ENCODE data around the gene P4HB. TPM values are rescaled to one million over a fixed set of nuclear protein-coding genes. Genes with fewer than 3 reads are reported as not detected.
A peak's percentile ranks its signal among the peaks of the same experiment; 100 is the strongest.

Gene P4HB
- total RNA-seq, 2 donors from 2014 or later = 506 to 602 TPM

- Mint-ChIP-seq H3K4me1 (peaks cover 12% of the 10 kb centered on the region), H3K36me3 (ENCODE audit: low read depth) (peaks cover 98% of the 10 kb centered on the region), H3K27ac (peak overlapping the region; percentile 69), H3K27me3 (no peaks in the 10 kb centered on the region), H3K9me3 (no peaks in the 10 kb centered on the region), H3K4me3 (no peak overlapping the region)
- ATAC-seq (replicated peaks) = no peak
These were observed 25.1 kb upstream of the P4HB start for GRCh38 chr17:81885454-81885853.

GRCh38 chr17:81884968-81885367 is 24.6 kb upstream of the P4HB start:
- H3K36me3 Mint-ChIP-seq (ENCODE audit: low read depth) = peaks cover 98% of the 10 kb centered on the region
- H3K27ac Mint-ChIP-seq = no peak overlapping the region
- no peaks in the 10 kb centered on the region for H3K27me3 Mint-ChIP-seq
- peaks cover 12% of the 10 kb centered on the region for H3K4me1 Mint-ChIP-seq
- no peaks in the 10 kb centered on the region for H3K9me3 Mint-ChIP-seq
- H3K4me3 Mint-ChIP-seq = no peak overlapping the region
- no peak for ATAC-seq (replicated peaks)

- H3K27ac Mint-ChIP-seq = no peak overlapping the region
- H3K4me3 Mint-ChIP-seq = no peak overlapping the region
- peaks cover 12% of the 10 kb centered on the region for H3K4me1 Mint-ChIP-seq
- H3K36me3 Mint-ChIP-seq (ENCODE audit: low read depth) = peaks cover 98% of the 10 kb centered on the region
- no peaks in the 10 kb centered on the region for H3K9me3 Mint-ChIP-seq
- no peaks in the 10 kb centered on the region for H3K27me3 Mint-ChIP-seq
- ATAC-seq (replicated peaks) = no peak
These were observed 24.2 kb upstream of the P4HB start for GRCh38 chr17:81884520-81884919.

- Mint-ChIP-seq H3K4me3 (no peak overlapping the region), H3K36me3 (ENCODE audit: low read depth) (peaks cover 67% of the 10 kb centered on the region), H3K4me1 (no peaks in the 10 kb centered on the region), H3K9me3 (no peaks in the 10 kb centered on the region), H3K27ac (no peak overlapping the region), H3K27me3 (no peaks in the 10 kb centered on the region)
- no peak for ATAC-seq (replicated peaks)
These were observed 18.8 kb upstream of the P4HB start for GRCh38 chr17:81879121-81879520.

GRCh38 chr17:81878294-81878693 is 18.0 kb upstream of the P4HB start:
- H3K27ac Mint-ChIP-seq = no peak overlapping the region
- H3K36me3 Mint-ChIP-seq (ENCODE audit: low read depth) = peaks cover 59% of the 10 kb centered on the region
- H3K4me3 Mint-ChIP-seq = no peak overlapping the region
- H3K27me3 Mint-ChIP-seq = no peaks in the 10 kb centered on the region
- H3K9me3 Mint-ChIP-seq = no peaks in the 10 kb centered on the region
- no peaks in the 10 kb centered on the region for H3K4me1 Mint-ChIP-seq
- no peak for ATAC-seq (replicated peaks)

- Mint-ChIP-seq H3K36me3 (ENCODE audit: low read depth) (peaks cover 58% of the 10 kb centered on the region), H3K4me1 (peaks cover 5% of the 10 kb centered on the region), H3K4me3 (no peak overlapping the region), H3K9me3 (no peaks in the 10 kb centered on the region), H3K27me3 (no peaks in the 10 kb centered on the region), H3K27ac (no peak overlapping the region)
- no peak for ATAC-seq (replicated peaks)
These were observed 17.2 kb upstream of the P4HB start for GRCh38 chr17:81877569-81877968.

- peak overlapping the region; percentile 91 for H3K27ac Mint-ChIP-seq
- H3K27me3 Mint-ChIP-seq = no peaks in the 10 kb centered on the region
- peak; percentile 11 for ATAC-seq (replicated peaks)
- peak overlapping the region; percentile 83 for H3K4me3 Mint-ChIP-seq
- peaks cover 59% of the 10 kb centered on the region for H3K36me3 Mint-ChIP-seq (ENCODE audit: low read depth)
- H3K4me1 Mint-ChIP-seq = peaks cover 5% of the 10 kb centered on the region
- H3K9me3 Mint-ChIP-seq = no peaks in the 10 kb centered on the region
These were observed 11.3 kb upstream of the P4HB start for GRCh38 chr17:81871387-81872230.

GRCh38 chr17:81870981-81871386 is 10.6 kb upstream of the P4HB start, which contains the start of gene ARHGDIA:
Gene ARHGDIA (minus strand): TSS chr17:81871337. CDS start chr17:81869930, 1,407 bp downstream.
- ATAC-seq (replicated peaks) = peak; percentile 68

GRCh38 chr17:81870131-81870980 is 10.0 kb upstream of the P4HB start:
- H3K36me3 Mint-ChIP-seq (ENCODE audit: low read depth) = peaks cover 71% of the 10 kb centered on the region
- H3K4me3 Mint-ChIP-seq = peak overlapping the region; percentile 89
- H3K4me1 Mint-ChIP-seq = peaks cover 5% of the 10 kb centered on the region
- H3K27ac Mint-ChIP-seq = peak overlapping the region; percentile 92
- no peaks in the 10 kb centered on the region for H3K9me3 Mint-ChIP-seq
- ATAC-seq (replicated peaks) = peak; percentile 32
- no peaks in the 10 kb centered on the region for H3K27me3 Mint-ChIP-seq

More at GRCh38 chr17:81870981-81871386, 10.6 kb upstream of the P4HB start, which contains the start of gene ARHGDIA:
- no peaks in the 10 kb centered on the region for H3K27me3 Mint-ChIP-seq
- no peaks in the 10 kb centered on the region for H3K9me3 Mint-ChIP-seq
- peaks cover 65% of the 10 kb centered on the region for H3K36me3 Mint-ChIP-seq (ENCODE audit: low read depth)
- H3K4me1 Mint-ChIP-seq = peaks cover 5% of the 10 kb centered on the region
- peak within 1 kb of the TSS; percentile 92 for H3K27ac Mint-ChIP-seq
- peak within 1 kb of the TSS; percentile 89 for H3K4me3 Mint-ChIP-seq

- no peak for ATAC-seq (replicated peaks)
- H3K9me3 Mint-ChIP-seq = no peaks in the 10 kb centered on the region
- H3K4me3 Mint-ChIP-seq = peak overlapping the region; percentile 89
- peaks cover 5% of the 10 kb centered on the region for H3K4me1 Mint-ChIP-seq
- peak overlapping the region; percentile 92 for H3K27ac Mint-ChIP-seq
- H3K36me3 Mint-ChIP-seq (ENCODE audit: low read depth) = peaks cover 80% of the 10 kb centered on the region
- H3K27me3 Mint-ChIP-seq = no peaks in the 10 kb centered on the region
These were observed 9.1 kb upstream of the P4HB start for GRCh38 chr17:81869221-81870130.

- no peaks in the 10 kb centered on the region for H3K27me3 Mint-ChIP-seq
- peaks cover 6% of the 10 kb centered on the region for H3K4me1 Mint-ChIP-seq
- H3K27ac Mint-ChIP-seq = peak overlapping the region; percentile 67
- peaks cover 87% of the 10 kb centered on the region for H3K36me3 Mint-ChIP-seq (ENCODE audit: low read depth)
- no peak for ATAC-seq (replicated peaks)
- peak overlapping the region; percentile 89 for H3K4me3 Mint-ChIP-seq
- H3K9me3 Mint-ChIP-seq = no peaks in the 10 kb centered on the region
These were observed 8.4 kb upstream of the P4HB start for GRCh38 chr17:81868674-81869220.

- ATAC-seq (replicated peaks) = no peak
- Mint-ChIP-seq H3K27ac (peak overlapping the region; percentile 73), H3K36me3 (ENCODE audit: low read depth) (peaks cover 93% of the 10 kb centered on the region), H3K4me3 (peak overlapping the region; percentile 89), H3K4me1 (peaks cover 11% of the 10 kb centered on the region), H3K9me3 (no peaks in the 10 kb centered on the region), H3K27me3 (no peaks in the 10 kb centered on the region)
These were observed 7.8 kb upstream of the P4HB start for GRCh38 chr17:81867991-81868673.
